Activated effector memory CD4-positive, alpha-beta T cell treated with anti-CD3 and anti-CD28 coated beads, Interleukin-2, amount 50 U/mL, for 16 hours (primary cell): ENCODE results near the gene MARK2.

Experiments used
- DNase-seq: peaks from one replicate; pipeline ENCODE4 v3.0.0-alpha.2; 2020

MARK2 gene

GRCh38 chr11:63937713-63938478 is 99.0 kb downstream of the MARK2 start:
- peak; percentile 70 for DNase-seq

GRCh38 chr11:63938479-63939396 is 99.8 kb downstream of the MARK2 start, which contains the start of gene NAA40:
Gene NAA40 (plus strand): TSS chr11:63939002. CDS start chr11:63939097, 95 bp downstream.
- peak; percentile 96 for DNase-seq

GRCh38 chr11:63939397-63939891 is 100.5 kb downstream of the MARK2 start:
- DNase-seq: no peak

- DNase-seq: no peak
These were observed 101.9 kb downstream of the MARK2 start for GRCh38 chr11:63940786-63941185.

GRCh38 chr11:63941901-63942300 is 103.0 kb downstream of the MARK2 start:
- no peak for DNase-seq

- DNase-seq: no peak
These were observed 103.9 kb downstream of the MARK2 start for GRCh38 chr11:63942803-63943202.

- no peak for DNase-seq
These were observed 106.1 kb downstream of the MARK2 start for GRCh38 chr11:63944987-63945386.

GRCh38 chr11:63945477-63946163 is 106.7 kb downstream of the MARK2 start:
- DNase-seq: peak; percentile 78

- no peak for DNase-seq
These were observed 113.0 kb downstream of the MARK2 start for GRCh38 chr11:63951779-63952536.

- DNase-seq: no peak
These were observed 113.7 kb downstream of the MARK2 start for GRCh38 chr11:63952570-63952969.

- no peak for DNase-seq
These were observed 119.1 kb downstream of the MARK2 start for GRCh38 chr11:63958008-63958407.
